NCI-H146 treated with DMSO at 0.1 percent for 48 hours (cell line): ENCODE results near the gene GPI.
A peak's percentile ranks its signal among the peaks of the same experiment; 100 is the strongest.
"Not testable (repeated sequence)": the region's sequence is repeated elsewhere in the genome, so short reads cannot be mapped to it uniquely, and the experiment has no call there.

ENCODE experiments used
- DNase-seq: peaks from one replicate; lab custom pipeline; 2025; ENCODE audit not compliant: unreplicated experiment; lab: John Stamatoyannopoulos, UW

GPI gene

DNA sequence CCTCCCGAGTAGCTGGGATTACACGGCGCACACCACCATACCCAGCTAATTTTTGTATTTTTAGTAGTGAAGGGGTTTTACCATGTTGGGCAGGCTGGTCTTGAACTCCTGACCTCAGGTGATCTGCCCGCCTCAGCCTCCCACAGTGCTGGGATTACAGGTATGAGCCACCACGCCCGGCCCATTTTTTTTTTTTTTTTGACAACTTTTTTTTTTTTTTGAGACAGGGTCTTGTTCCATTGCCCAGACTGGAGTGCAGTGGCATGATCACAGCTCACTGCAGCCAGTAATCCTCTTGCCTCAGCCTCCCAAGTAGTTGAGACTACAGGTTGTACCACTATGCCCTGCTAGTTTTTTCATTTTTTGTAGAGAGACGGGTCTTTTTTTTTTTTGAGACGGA is 35.8 kb downstream of the GPI start:
- DNase-seq = not testable (repeated sequence)

DNA sequence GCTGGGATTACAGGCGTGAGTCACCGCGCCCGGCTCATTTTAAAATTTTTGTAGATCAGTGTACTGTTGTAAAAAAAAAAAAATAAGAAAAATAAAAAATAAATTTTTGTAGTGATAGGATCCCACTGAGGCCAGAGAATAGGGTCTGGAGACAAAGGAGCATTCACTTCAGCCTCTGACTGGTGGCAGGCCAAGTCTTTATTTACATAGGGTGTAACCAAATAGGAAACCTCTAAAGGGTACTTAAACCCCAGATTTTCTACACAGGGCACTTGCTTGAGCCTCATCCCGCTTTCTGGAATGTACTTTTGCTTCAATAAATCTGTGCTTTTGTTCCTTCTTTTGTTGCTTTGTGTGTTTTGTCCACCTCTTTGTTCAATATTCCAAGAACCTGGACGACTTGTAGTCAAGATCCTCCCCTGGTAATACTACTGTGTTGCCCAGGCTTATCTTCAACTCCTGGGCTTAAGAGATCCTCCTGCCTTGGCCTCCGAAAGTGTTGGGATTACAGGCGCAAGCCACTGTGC is 37.1 kb downstream of the GPI start:
- DNase-seq = no peak

- DNase-seq = no peak
These were observed 38.8 kb downstream of the GPI start for GRCh38 chr19:34403784-34404108.

DNA sequence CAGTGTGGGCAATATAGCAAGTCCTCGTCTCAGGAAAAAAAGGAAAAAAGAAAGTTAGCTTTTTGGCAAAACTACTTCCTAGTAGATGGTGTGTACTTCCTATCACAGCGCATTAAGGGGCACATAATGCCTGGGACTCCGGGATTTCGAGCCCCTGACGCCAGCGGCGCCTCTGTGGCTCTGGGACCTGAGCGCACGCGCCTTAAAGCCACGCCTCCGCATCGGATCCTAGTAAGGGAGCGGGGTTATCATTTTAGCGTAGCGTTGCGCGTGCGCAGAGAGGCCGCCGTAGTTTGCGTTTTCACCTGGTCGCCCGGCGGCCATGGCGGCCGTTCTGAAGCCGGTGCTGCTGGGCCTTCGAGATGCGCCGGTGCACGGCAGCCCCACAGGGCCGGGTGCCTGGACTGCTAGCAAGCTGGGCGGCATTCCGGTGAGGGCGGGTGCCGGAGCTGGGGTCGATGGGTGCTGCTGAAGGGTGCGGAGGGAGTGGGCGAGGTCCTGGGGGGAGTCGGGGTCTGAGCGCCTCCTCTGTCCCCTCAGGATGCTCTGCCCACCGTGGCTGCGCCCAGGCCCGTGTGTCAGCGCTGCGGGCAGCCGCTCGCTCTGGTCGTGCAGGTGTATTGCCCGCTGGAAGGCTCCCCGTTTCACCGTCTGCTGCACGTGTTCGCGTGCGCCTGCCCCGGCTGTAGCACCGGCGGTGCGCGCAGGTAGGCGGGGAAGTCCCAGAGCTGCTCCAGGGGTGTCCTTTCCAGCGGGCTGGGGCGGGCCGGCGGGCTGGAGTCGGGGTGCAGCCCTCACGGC is 39.3 kb downstream of the GPI start, which contains the start of gene PDCD2L:
Gene PDCD2L, plus strand, starts transcription at position 291 of the 801 bp plus-strand sequence. Its CDS starts 32 bp downstream, at position 323.
- DNase-seq = peak; percentile 88

- no peak for DNase-seq
These were observed 41.1 kb downstream of the GPI start for GRCh38 chr19:34405892-34406660.

DNA sequence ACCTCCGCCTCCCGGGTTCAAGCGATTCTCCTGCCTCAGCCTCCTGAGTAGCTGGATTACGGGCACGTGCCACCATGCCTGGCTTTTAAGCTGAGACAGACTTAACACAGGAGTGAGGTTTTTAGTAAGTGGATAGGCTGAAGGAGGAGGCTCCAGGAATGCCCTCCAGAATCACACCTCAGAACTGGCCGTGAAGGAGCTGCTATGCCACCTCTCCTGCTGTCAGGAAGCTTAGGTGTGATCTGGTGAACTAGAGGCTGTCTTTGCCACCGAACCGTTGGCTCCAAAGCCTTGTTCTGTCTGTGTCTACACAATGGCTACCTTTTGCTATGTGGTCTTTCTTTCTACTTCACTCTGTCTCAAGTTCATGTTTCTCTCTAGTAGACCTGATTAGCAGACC is 43.4 kb downstream of the GPI start:
- DNase-seq = no peak

DNA sequence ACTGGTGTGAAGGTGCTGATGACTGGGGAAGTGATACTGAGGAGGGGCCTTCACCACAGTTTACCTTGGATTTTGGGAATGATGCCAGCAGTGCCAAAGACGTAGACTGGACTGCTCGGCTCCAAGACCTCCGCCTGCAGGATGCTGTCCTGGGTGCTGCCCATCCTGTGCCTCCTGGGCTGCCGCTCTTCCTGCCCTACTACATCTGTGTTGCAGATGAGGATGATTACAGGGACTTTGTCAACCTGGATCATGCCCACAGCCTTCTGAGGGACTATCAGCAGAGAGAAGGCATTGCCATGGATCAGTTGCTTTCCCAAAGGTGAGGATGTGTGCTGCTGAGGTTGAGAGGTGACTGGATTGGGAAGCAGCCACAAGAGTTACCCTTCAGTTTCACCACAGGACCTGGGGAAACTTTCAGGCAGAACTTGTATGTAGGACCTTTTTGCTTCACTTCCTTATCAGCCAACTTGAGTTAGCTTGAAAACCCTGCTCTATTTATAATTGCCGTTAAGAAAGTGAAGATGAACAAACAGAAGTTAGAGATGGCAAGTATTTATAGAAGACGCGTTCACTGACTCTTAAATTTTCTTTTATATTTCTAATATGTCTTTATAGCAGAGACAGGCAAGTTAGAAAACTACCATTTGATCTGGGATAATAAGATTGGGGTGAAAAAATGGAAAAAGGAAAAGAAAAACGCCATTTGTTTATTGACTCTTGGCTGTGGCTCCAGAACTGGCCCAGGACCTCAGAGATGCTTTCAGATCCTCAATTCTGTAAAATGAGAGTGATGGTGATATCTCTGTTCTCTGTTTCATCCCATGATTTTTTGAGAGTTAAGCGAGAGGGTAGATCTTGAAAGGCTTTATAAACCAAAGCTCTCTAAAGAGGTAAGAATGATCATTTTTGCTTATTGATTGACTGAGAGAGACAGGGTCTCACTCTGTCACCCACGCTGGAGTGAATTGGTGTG is 44.5 kb downstream of the GPI start:
- no peak for DNase-seq

- no peak for DNase-seq
These were observed 46.2 kb downstream of the GPI start for GRCh38 chr19:34411216-34411615.

GRCh38 chr19:34416021-34416545 is 51.1 kb downstream of the GPI start:
- DNase-seq = no peak

GRCh38 chr19:34418300-34418699 is 53.3 kb downstream of the GPI start:
- no peak for DNase-seq

DNA sequence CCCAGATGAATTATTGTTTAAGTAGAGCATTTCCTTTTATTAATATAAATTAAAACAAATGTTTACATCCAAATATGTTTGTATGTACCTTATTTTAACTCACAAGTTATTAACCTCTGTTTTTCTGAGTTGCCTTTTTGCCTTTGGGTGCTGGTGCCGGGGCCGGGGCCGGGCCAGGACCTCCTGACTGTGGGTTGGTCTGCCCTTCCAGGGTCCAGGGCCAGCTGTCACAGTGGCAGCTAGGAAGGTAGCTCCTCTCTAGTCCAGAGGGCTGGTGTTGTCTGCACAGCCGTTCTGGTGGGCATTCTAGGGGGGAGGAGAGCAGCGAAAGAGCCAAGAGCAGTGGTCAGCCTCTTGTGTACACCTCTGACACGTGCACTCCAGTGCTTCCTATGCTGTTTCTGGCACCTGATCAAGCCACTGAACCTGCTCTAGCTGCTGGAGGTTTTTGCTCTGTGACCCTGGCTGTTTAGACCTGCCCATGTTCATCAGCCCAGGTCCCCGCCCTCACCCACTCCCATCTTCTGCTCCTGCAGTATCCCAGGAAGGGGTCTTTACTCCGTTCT is 61.2 kb downstream of the GPI start:
- DNase-seq = no peak

GRCh38 chr19:34428549-34429285 is 63.7 kb downstream of the GPI start:
- no peak for DNase-seq

DNA sequence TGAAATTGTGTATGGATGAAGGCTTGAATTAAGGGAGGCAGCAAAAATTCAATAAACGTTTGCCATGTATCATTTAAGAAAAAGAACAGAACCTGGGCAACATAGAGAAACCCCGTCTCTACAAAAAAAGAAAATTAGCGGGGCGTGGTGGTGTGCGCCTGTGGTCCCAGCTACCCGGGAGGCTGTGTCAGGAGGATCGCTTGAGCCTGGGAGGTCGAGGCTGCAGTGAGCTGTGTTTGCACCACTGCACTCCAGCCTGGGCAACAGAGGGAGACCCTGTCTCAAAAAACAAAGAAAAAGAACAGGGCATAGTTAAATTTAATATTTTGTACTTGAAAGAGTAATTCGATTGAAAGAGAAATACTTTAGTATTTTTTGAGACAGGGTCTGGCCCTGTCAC is 64.6 kb downstream of the GPI start:
- no peak for DNase-seq

DNA sequence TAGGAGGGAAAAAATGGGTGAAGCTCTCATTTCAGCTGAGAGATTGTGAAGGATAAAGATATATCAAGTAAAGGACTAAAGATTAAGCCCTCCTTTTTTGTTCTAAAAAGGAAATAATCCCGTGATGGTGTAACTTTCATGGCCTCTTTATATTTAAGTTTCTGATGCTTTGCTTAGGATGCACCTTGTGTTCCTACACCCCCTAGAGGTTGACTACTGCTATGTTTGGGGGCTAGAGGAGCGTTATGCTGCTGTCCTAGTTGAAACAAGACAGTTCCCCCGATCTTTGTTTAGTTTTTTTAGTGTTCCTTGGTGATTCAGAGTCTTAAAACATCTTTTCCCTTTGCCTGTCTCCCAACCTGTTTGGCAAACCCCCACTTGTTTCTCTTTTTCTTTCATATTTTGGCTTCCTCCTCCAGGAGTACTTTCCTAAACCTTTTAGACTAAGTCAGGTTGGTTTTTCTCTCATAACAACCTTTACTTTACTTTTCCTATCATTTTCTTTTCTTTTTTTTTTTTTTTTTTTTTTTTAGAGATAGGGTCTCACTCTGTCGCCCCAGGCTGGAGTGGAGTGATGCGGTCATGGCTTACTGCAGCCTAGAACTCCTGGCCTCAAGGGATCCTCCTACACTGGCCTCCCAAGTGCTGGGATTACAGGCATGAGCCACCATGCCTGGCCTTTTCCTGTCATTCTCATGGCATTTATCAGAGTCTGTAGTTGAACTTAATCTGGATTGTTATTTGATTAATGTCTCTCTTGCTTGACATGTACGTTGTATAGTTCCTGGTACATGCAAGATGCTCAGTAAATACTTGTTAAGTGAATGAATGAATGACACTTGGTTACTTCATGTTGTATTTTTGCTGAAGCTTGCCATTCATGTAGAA is 66.0 kb downstream of the GPI start:
- peak; percentile 14 for DNase-seq

GRCh38 chr19:34431681-34432402 is 66.8 kb downstream of the GPI start:
- no peak for DNase-seq

DNA sequence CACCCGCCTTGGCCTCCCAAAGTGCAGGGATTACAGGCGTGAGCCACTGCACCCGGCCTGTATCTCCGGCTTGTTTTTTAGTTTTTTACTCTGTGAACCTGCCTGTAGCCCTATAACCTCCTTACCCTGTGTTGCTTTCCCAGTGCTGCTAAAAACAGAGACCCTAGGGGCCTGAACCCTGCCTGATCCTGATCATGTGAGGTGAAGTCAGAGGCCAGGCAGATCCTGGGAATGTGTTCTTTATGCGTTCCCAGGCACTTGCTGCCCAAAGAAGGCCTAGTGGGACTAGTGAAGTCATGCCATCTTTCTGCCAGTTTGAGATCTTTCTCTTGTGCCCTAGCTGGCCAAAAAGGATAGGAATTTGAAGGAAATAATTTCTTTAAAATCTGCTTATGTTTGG is 67.8 kb downstream of the GPI start:
- DNase-seq = no peak

DNA sequence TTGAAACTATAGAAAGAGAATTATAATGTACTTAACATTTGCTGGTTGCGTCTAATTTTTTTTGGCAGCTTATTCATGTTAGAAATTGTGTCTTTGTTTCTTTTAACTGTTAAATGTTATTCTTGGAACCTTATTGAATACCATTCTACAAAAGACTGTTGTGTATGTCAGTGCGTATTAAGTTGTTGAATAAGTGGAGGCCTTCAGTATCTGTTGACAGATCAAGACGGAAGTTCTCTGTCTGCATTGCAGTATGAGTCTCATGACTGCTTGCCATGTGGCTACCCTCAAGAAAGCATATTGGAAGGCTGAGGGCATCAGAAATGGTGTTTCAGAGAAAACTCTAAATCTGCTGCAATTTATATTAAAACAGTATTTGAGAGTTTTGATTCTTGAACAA is 71.7 kb downstream of the GPI start:
- DNase-seq = no peak

DNA sequence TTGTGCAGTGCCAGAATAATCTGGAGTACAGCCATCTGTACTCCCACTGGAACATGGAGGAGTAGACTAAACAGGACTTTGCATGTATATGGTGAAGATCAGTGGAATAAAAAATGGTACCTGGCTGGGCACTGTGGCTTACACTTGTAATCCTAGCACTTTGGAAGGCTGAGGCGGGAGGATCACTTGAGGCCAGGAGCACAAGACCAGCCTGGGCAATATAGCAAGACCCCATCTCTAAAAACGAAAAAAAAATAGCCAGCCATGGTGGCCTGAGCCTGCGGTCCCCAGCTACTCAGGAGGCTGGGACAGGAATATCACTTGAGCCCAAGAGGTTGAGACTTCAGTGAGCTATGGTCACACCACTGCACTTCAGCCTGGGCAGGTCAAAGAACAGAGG is 83.2 kb downstream of the GPI start:
- DNase-seq = no peak
